Stimulated activated CD8-positive, alpha-beta memory T cell treated with anti-CD3 and anti-CD28 coated beads, Interleukin-15, amount 100 ng/mL, for 4 hours (primary cell): ENCODE results near the gene METTL1.

Experiments used
- DNase-seq, 2 donors: peaks; one replicate each; pipeline ENCODE4 v3.0.0-alpha.2; 2020; ENCODE audit warnings: low read depth in 2 of 2

METTL1 gene

GRCh38 chr12:57767876-57768275 is 4.0 kb downstream of the METTL1 start:
- no peak for DNase-seq

GRCh38 chr12:57767305-57767698 is 4.6 kb downstream of the METTL1 start:
- DNase-seq = no peak

GRCh38 chr12:57766464-57767304 is 5.2 kb downstream of the METTL1 start, which contains the start of gene CYP27B1:
Gene CYP27B1, minus strand, starts transcription at chr12:57767078. Its CDS starts 37 bp downstream, at chr12:57767041.
- no peak for DNase-seq

GRCh38 chr12:57765698-57766463 is 6.0 kb downstream of the METTL1 start:
- no peak for DNase-seq

GRCh38 chr12:57765003-57765697 is 6.8 kb downstream of the METTL1 start:
- peak in 1 of 2 donors; percentile 35 for DNase-seq

GRCh38 chr12:57764662-57765002 is 7.3 kb downstream of the METTL1 start:
- DNase-seq = no peak

GRCh38 chr12:57763881-57764661 is 7.8 kb downstream of the METTL1 start:
- no peak for DNase-seq

GRCh38 chr12:57762463-57762862 is 9.4 kb downstream of the METTL1 start:
- DNase-seq = no peak

GRCh38 chr12:57761391-57761998 is 10.4 kb downstream of the METTL1 start:
- no peak for DNase-seq

GRCh38 chr12:57760347-57760982 is 11.4 kb downstream of the METTL1 start:
- DNase-seq = no peak

GRCh38 chr12:57759360-57759980 is 12.4 kb downstream of the METTL1 start:
- no peak for DNase-seq

- no peak for DNase-seq
Observed at GRCh38 chr12:57758552-57759359, 13.1 kb downstream of the METTL1 start.

GRCh38 chr12:57757771-57758170 is 14.1 kb downstream of the METTL1 start:
- no peak for DNase-seq

GRCh38 chr12:57756406-57757341 is 15.2 kb downstream of the METTL1 start:
- peak in 1 of 2 donors; percentile 42 for DNase-seq

GRCh38 chr12:57755454-57756372 is 16.2 kb downstream of the METTL1 start:
- no peak for DNase-seq

- DNase-seq = no peak
Observed at GRCh38 chr12:57755194-57755453, 16.8 kb downstream of the METTL1 start.
